Left lobe of liver (tissue), 2 donors: ENCODE measurements around the gene POC1A. TPM values are rescaled to one million over a fixed set of nuclear protein-coding genes. Genes with fewer than 3 reads are reported as not detected.

ENCODE experiments used
- ATAC-seq: fragments of 200-7000 bp; cut with Tn5 transposase; one replicate; pipeline ENCODE4 v1.9.1; 2020; ENCODE audit warnings: mild to moderate bottlenecking, moderate library complexity
- DNase-seq: peaks from one replicate; pipeline ENCODE4 v3.0.0-alpha.2; 2020; ENCODE audit warnings: low spot score
- total RNA-seq: library from RNA; stranded (reverse); gene quantifications from one replicate; pipeline ENCODE4 v1.2.1, GENCODE V29; 2021
- donor health status: DM: no; HTN: no; CAD: no; lungs with moderate emphysema.
- donor health status: DM: no; HTN: yes; CAD: no.

The POC1A gene
- total RNA-seq, 1 donor from 2014 or later: 2.1 TPM

DNA sequence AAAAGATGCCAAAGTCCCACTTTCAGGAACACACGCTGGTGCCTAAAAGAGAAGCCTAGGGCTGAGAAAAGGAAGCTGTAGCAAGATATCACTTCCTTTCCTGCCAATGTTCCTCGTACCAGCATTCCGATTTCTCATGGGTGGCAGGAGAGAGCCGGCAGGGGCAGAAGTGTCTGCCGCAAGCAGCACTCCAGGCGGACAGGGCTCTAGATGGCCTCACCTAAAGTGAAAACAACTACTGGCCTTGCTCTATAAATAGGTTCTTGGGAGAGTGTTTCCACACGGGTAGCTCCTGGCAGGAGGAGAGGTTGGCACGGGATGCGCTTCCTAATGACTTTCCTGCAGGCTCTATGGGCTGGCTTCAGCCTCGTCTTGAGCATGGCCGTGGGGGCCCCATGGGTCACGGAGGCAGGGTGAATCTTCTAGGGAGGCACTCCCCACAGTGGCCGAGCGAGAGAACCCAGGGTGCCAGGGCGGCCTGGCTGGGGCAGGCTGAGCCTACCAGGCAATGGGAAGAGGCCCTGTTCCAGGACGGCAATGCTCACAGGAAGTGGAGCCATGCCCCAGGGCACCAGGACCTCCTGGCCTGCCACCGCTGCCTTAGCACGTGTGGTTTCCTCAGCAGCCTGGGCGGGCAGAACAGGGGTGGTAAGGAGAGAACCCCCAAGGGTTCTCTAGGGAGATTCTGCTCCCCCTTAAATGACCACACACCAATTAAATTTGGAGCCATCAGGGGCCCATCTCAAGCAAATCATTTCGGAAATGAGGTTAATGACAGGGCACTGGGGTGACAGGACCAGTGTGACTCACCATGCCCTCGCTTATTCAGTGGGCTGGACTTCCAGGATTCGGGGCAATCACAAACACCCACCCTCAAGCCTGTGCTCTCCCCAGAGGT is 83.2 kb downstream of the POC1A start:
- peak; percentile 28 for ATAC-seq
- DNase-seq: no peak

DNA sequence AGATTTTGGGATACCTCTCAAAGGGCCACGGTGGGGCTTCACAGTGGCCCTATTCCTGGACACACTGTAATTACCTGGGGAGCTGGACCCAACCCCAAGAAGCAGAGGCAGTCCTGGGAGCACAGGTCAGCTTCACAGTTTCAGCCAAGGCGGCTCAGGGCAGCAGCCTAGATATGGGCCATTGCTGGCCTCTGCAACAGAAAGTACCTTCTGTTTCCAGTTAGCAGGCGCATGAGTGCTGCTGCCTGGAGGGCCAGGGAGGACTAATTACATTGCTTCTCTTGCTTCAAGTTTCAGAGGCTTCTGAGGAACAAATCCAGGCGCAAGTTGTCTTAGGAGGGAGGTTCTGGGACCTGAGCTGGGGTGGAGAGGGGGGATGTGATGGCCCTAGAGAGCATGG is 84.4 kb downstream of the POC1A start:
- DNase-seq: no peak
- ATAC-seq: no peak

GRCh38 chr3:52069135-52069534 is 85.1 kb downstream of the POC1A start:
- ATAC-seq: no peak
- DNase-seq: no peak

GRCh38 chr3:52068730-52069129 is 85.5 kb downstream of the POC1A start:
- ATAC-seq (no peak), DNase-seq (no peak)

- ATAC-seq (no peak), DNase-seq (no peak)
Measured at GRCh38 chr3:52068055-52068571, 86.1 kb downstream of the POC1A start.

GRCh38 chr3:52067526-52067925 is 86.7 kb downstream of the POC1A start:
- DNase-seq: no peak
- no peak for ATAC-seq

GRCh38 chr3:52067046-52067445 is 87.2 kb downstream of the POC1A start:
- ATAC-seq (no peak), DNase-seq (no peak)

- no peak for ATAC-seq
Measured at GRCh38 chr3:52065264-52065756, 88.9 kb downstream of the POC1A start.

GRCh38 chr3:52064561-52064960 is 89.7 kb downstream of the POC1A start:
- no peak for ATAC-seq
- DNase-seq: no peak

More at GRCh38 chr3:52065264-52065756, 88.9 kb downstream of the POC1A start:
- DNase-seq: no peak

DNA sequence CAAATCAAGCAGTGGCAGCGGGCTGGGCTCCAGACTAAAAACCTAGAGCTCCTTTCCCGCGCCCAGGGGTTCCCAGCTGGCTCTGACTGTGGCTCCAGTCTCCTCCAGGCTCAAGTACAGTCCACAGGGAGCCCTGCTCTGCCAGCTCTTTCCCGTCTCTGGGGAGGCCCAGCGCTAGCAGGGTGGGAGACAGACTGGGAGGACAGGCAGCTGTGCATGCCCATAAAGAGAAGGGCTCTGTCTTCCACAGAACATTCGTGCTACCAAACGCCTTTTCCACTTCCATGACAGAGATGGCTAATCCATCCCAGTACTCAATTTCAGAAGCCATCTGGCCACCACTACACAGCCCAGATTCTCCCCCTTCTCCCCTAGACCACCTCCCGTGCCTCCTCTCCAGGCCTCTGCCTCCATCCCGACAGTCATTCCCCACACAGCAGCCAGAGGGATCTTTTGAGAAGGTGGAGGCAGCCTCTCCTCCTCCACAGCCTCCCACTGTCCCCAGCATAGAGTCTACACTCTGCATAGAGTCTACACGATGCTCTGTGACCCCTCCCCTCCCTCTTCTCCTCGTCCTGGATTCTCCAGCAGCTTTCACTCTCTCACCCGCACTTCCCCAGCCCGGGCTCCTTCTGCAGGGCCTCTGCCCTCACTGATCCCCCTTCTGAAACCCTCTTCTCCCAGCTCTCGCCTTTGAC is 91.0 kb downstream of the POC1A start:
- ATAC-seq (no peak), DNase-seq (no peak)

GRCh38 chr3:52062505-52062904 is 91.7 kb downstream of the POC1A start:
- DNase-seq (no peak), ATAC-seq (peak; percentile 10)

DNA sequence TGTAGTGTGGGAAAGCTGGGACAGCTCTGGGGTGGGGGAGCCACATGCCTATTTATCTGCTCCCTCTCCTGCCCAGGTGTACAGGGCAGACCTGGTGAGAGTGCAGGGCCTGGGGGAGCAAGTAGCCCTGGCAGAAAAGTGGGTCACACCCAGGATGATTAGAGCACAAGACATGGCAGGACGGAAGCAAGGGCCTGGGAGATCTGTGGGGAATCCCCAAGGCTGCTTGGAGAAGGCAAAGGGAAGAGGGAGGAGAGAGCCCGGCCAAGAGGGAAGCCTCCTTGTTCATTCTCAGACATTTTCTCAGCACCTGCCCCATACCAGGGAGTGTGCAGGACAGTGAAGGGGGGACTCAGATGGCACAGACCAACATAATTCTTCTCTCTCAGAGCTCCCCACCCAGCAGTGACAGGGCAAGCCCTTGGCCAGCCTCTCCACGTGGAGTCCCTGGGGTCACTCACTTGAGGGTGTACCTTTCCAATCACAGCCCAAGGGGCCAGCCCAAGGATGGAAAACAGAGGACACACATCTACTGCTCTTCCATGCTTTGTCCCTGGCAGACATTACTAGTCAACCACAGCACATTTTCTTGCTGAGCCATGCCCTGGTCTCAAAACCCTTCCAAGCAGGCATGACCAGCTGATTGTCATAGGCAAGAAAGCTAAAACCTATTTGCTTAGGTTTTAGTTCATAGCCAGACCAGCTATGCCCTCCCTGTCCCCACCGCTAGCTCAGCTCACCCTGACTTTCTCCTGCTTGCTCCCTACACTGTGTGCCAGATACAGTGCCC is 92.9 kb downstream of the POC1A start:
- DNase-seq (no peak), ATAC-seq (no peak)

DNA sequence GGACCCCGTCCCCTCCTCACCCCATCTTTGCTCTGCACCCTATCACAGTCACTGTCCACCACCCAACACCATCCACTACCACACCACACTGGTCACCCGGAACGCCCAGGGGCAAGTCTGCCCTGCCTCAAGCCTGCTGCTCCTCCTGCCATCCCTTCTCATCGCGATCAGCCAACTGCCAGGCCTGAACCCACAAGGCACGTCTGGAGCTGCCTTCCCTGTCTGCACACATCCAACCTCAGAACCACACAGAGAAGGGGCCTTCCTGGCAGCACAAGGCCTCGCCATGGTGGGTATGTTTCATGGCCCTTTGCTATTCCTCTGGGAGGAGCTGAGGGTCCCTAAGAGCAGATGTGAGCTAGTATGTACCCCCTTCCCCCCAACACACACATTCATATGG is 94.4 kb downstream of the POC1A start:
- ATAC-seq (no peak), DNase-seq (no peak)

GRCh38 chr3:52057812-52058495 is 96.3 kb downstream of the POC1A start:
- ATAC-seq: no peak
- DNase-seq: no peak

- peak; percentile 88 for ATAC-seq
- peak; percentile 100 for DNase-seq
Measured at GRCh38 chr3:52056968-52057811, 97.0 kb downstream of the POC1A start.

DNA sequence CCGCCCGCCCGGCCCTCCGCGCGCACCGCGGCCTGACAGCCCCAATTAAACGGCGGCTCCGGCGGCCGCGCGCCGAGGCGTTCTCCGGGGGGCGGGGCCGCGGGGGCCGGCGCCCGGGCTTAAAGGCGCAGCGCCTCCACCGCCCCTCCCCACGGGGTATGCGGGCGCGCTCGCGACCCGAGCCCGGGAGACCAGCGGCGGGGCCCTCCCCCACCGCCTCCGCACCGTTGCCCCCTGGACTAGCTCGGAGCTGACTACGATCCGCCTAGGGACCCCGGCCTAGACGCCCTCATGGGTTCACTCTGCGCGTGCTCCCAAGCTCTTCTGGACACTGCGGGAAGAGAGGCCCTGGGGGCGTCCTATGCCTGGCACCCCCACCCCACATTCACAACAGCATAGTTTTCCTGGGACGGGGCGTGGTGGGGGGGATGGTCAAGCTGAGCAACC is 97.7 kb downstream of the POC1A start, which contains the start of gene DUSP7:
Gene DUSP7, minus strand, starts transcription at position 51 of the 447 bp plus-strand sequence. CDS start 205 bp downstream, outside the sequence.
- peak; percentile 71 for ATAC-seq
- DNase-seq: peak; percentile 78

- DNase-seq: peak; percentile 60
- ATAC-seq: peak; percentile 2
Measured at GRCh38 chr3:52055537-52056351, 98.5 kb downstream of the POC1A start.
